Transverse colon (tissue), 4 donors: ENCODE measurements around the gene DTNBP1. TPM values are rescaled to one million over a fixed set of nuclear protein-coding genes. Genes with fewer than 3 reads are reported as not detected.

Experiments used
- DNase-seq: peaks from one replicate; pipeline ENCODE4 v3.0.0-alpha.2; 2019
- H3K27ac ChIP-seq, 4 donors: fragments of 200-600 bp; sonication (generic); 2 replicates each; pipeline ENCODE4 v1.5.1; 2016 to 2018; ENCODE audit warnings: inconsistent platforms in 4 of 4
- H3K27me3 ChIP-seq: fragments of 200-600 bp; sonication (generic); 2 replicates; pipeline ENCODE4 v1.5.1; 2017; ENCODE audit warnings: inconsistent platforms
- H3K36me3 ChIP-seq, 4 donors: fragments of 200-600 bp; sonication (generic); 2 replicates each; pipeline ENCODE4 v1.5.1; 2017 to 2019; ENCODE audit warnings: inconsistent platforms in 4 of 4
- H3K4me1 ChIP-seq, 4 donors: fragments of 200-600 bp; sonication (generic); 2 replicates each; pipeline ENCODE4 v1.5.1; 2017 to 2020; ENCODE audit warnings: inconsistent platforms in 4 of 4
- H3K4me3 ChIP-seq, 4 donors: fragments of 200-600 bp; sonication (generic); 1 replicate in 1 of 4; 2 replicates in 3 of 4; pipeline versions ENCODE4 v1.5.1 to v1.6.1; 2017 to 2019; ENCODE audit warnings: inconsistent platforms in 4 of 4
- H3K9me3 ChIP-seq, 2 donors: fragments of 200-600 bp; sonication (generic); 2 replicates each; pipeline ENCODE4 v1.5.1; 2017 to 2019; ENCODE audit warnings: inconsistent platforms in 2 of 2
- EP300 ChIP-seq: sonication (generic); formaldehyde crosslinking; IDR thresholded peaks from one replicate; pipeline ENCODE4 v1.6.1; 2017; ENCODE audit warnings: antibody characterized with exemption, low read depth
- POLR2A ChIP-seq: fragments of 450-650 bp; IDR thresholded peaks from one replicate; pipeline ENCODE4 v1.6.1; 2016; ENCODE audit warnings: antibody characterized with exemption, mild to moderate bottlenecking, moderate library complexity
- POLR2AphosphoS5 ChIP-seq, 3 donors: sonication (generic); formaldehyde crosslinking; IDR thresholded peaks; one replicate each; pipeline ENCODE4 v1.6.1; 2016; ENCODE audit warnings: antibody characterized with exemption in 3 of 3
- WGBS, 2 donors: methylation state at CpG; one replicate each; pipeline ENCODE4 v1.1.5; 2018; ENCODE audit warnings: low coverage in 1 of 2; 5-methylcytosine and 5-hydroxymethylcytosine counted together
- in situ Hi-C, 4 donors: fragments of 200-750 bp; cut with MboI; loops; one replicate each; pipeline versions ENCODE4 v1.15.0 to v1.15.1; 2017; ENCODE audit warnings: low sequenced_read_pairs in 3 of 4, low pct_ligation_motif_present in 1 of 4, low pct_unique_long_range_greater_than_20kb in 1 of 4
- intact Hi-C: fragments of 100-400 bp; cut with DNase I; formaldehyde crosslinking; loops from one replicate; pipeline ENCODE4 v1.15.1; 2023; ENCODE audit warnings: low total_unique reads
- total RNA-seq, 4 donors: library from RNA; depleted of rRNA; stranded (reverse); fragments of >200 nt; gene quantifications; one replicate each; pipeline ENCODE4 v1.1.0, GENCODE V29; 2016
- TF ChIP-seq, protein P1 (sequence below), 5 experiments: fragments of 200-600 bp in 3 of 5; fragments of 450-650 bp in 2 of 5; sonication (generic) in 3 of 5; IDR thresholded peaks; 1 replicate in 2 of 5; 2 replicates in 3 of 5; pipeline ENCODE4 v1.5.1; 2016 to 2017; ENCODE audit warnings: antibody characterized with exemption in 5 of 5, inconsistent platforms in 3 of 5, mild to moderate bottlenecking in 2 of 5, moderate library complexity in 1 of 5

DTNBP1 gene
- total RNA-seq, 4 donors from 2014 or later = 6.0 to 20.3 (median 16.0) TPM

GRCh38 chr6:15475872-15476271 is 187.0 kb downstream of the DTNBP1 start:
- no peaks in the 10 kb centered on the region for H3K27me3 ChIP-seq
- no peaks in the 10 kb centered on the region for H3K9me3 ChIP-seq
- peaks cover 0 to 19% (median 0%) of the 10 kb centered on the region in 4 donors for H3K4me1 ChIP-seq
- intact Hi-C loops = no loop called here
- no peak for DNase-seq
- in situ Hi-C loops = loop anchor here in 3 of 4 donors (25.0 kb wide), 1 partner anchor 1264 kb away; no protein-coding TSS in a partner anchor
- H3K27ac ChIP-seq = peak overlapping the region in 3 of 4 donors; percentile 3 to 48 (median 21)
- TF ChIP-seq POLR2A = no peak
- TF ChIP-seq POLR2AphosphoS5 (IDR thresholded peaks at IDR 0.05) = no peak
- no peak for TF ChIP-seq EP300
- TF ChIP-seq, protein P1, sequence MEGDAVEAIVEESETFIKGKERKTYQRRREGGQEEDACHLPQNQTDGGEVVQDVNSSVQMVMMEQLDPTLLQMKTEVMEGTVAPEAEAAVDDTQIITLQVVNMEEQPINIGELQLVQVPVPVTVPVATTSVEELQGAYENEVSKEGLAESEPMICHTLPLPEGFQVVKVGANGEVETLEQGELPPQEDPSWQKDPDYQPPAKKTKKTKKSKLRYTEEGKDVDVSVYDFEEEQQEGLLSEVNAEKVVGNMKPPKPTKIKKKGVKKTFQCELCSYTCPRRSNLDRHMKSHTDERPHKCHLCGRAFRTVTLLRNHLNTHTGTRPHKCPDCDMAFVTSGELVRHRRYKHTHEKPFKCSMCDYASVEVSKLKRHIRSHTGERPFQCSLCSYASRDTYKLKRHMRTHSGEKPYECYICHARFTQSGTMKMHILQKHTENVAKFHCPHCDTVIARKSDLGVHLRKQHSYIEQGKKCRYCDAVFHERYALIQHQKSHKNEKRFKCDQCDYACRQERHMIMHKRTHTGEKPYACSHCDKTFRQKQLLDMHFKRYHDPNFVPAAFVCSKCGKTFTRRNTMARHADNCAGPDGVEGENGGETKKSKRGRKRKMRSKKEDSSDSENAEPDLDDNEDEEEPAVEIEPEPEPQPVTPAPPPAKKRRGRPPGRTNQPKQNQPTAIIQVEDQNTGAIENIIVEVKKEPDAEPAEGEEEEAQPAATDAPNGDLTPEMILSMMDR (IDR thresholded peaks at IDR 0.05) = no peak
- no peaks in the 10 kb centered on the region for H3K36me3 ChIP-seq
- 80 to 83% methylated on average over 3 to 4 of the region's 4 CpGs for WGBS, 2 donors
- H3K4me3 ChIP-seq = no peak overlapping the region

GRCh38 chr6:15475261-15475660 is 187.6 kb downstream of the DTNBP1 start:
- Histone ChIP-seq H3K27ac (no peak overlapping the region), H3K4me3 (no peak overlapping the region), H3K36me3 (no peaks in the 10 kb centered on the region), H3K27me3 (no peaks in the 10 kb centered on the region), H3K4me1 (peaks cover 0 to 19% (median 0%) of the 10 kb centered on the region in 4 donors), H3K9me3 (no peaks in the 10 kb centered on the region)
- in situ Hi-C loops (loop anchor here in 3 of 4 donors (25.0 kb wide), 1 partner anchor 1263 kb away; no protein-coding TSS in a partner anchor), intact Hi-C loops (no loop called here)
- WGBS, 2 donors = 89% methylated on average over 6 of the region's 6 CpGs; no CpG with 5 or more reads in 1 of the 2 donors
- TF ChIP-seq, protein P1 (IDR thresholded peaks at IDR 0.05) = no peak
- no peak for TF ChIP-seq EP300
- no peak for TF ChIP-seq POLR2AphosphoS5 (IDR thresholded peaks at IDR 0.05)
- TF ChIP-seq POLR2A = no peak
- DNase-seq = no peak

DNA sequence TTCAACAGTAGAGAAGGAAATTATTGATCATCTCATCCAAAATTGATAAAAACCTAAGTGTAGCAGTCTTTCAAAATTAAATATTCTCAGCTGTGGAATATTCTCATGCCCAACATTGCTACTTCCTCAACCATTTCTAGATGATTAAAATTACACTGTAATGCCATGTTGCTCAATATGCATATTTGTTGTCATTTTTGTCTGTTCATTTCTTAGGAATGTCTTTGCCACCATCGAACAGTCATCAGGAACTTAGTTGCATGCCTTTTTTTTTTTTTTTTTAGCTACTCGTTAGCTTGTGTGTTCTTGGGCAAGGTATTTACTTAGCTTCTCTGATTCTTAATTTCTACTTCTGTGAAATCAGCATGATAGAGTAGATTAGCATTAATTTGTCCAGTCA is 188.6 kb downstream of the DTNBP1 start:
- Histone ChIP-seq H3K9me3 (no peaks in the 10 kb centered on the region), H3K27me3 (no peaks in the 10 kb centered on the region), H3K27ac (peak overlapping the region in 2 of 4 donors; percentile 1 to 26), H3K4me1 (peaks cover 0 to 19% (median 0%) of the 10 kb centered on the region in 4 donors), H3K36me3 (peaks cover 0 to 4% (median 0%) of the 10 kb centered on the region in 4 donors), H3K4me3 (no peak overlapping the region)
- in situ Hi-C loops = no loop called here
- intact Hi-C loops = no loop called here
- TF ChIP-seq EP300 (no peak), POLR2AphosphoS5 (IDR thresholded peaks at IDR 0.05) (no peak)
- DNase-seq = no peak
- WGBS, 2 donors = 83 to 88% methylated on average over 2 of the region's 2 CpGs

- in situ Hi-C loops = no loop called here
- TF ChIP-seq, protein P1 (IDR thresholded peaks at IDR 0.05) = no peak
- no peak for TF ChIP-seq POLR2AphosphoS5 (IDR thresholded peaks at IDR 0.05)
- no peak for TF ChIP-seq EP300
- no peak for TF ChIP-seq POLR2A
Observed at GRCh38 chr6:15473741-15474161, 189.1 kb downstream of the DTNBP1 start.

More at GRCh38 chr6:15473741-15474161, 189.1 kb downstream of the DTNBP1 start:
- Histone ChIP-seq H3K36me3 (peaks cover 0 to 4% (median 0%) of the 10 kb centered on the region in 4 donors), H3K4me3 (no peak overlapping the region), H3K9me3 (no peaks in the 10 kb centered on the region), H3K27ac (peak overlapping the region in 2 of 4 donors; percentile 1 to 26), H3K27me3 (no peaks in the 10 kb centered on the region), H3K4me1 (peaks cover 0 to 19% (median 0%) of the 10 kb centered on the region in 4 donors)
- no peak for DNase-seq
- 77 to 86% methylated on average over 2 to 6 of the region's 6 CpGs for WGBS, 2 donors
- intact Hi-C loops = no loop called here
